HG03159 (cell line): ENCODE results near the gene PLCH2.

Source experiments
- ATAC-seq: cut with Tn5 transposase; IDR thresholded peaks from one replicate; pipeline ENCODE4 v1.9.1; 2021; ENCODE audit warnings: mild to moderate bottlenecking, moderate library complexity; ENCODE audit not compliant: unreplicated experiment

Gene PLCH2

GRCh38 chr1:2460996-2461751, 14.9 kb upstream of the PLCH2 start:
- no peak for ATAC-seq

DNA sequence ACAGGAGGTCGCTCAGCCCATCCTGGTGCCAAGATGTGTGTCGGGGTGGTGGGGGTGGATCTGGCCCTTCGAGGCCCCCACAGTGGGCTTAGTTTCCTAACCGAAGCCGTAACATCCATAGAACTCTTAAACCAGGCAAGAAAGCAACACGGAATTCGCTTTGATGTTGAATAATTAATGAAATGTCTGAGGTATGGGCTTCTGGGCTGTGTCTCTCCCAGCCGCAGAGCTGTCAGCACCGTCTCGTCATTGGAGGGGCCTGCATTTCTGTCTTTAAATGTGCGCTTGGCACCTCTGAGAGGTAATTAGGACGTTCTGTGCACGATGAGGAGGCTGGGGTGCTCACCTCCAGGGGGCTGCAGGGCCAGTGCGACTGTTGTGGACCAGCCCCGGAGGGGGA, 13.3 kb upstream of the PLCH2 start:
- ATAC-seq = no peak

DNA sequence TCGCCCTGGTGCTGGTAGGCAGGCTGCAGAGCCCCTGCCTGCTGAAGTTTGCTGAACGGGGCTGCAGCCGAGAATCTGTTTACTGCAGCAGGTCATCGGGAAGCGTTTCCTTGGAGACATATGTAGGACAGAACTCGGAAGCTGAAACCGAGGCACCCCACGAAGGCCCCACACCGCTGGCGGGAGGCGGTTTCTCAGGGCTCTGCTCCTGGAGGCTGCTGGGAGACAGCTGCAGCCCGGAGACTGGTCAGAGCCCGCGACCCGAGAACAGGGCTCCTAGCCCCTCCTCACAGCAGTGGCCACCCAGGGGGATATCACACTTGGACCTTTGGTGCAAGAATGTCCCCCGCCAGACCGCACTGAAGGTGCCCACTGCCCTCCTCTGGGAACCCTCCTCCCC, 12.7 kb upstream of the PLCH2 start:
- no peak for ATAC-seq

DNA sequence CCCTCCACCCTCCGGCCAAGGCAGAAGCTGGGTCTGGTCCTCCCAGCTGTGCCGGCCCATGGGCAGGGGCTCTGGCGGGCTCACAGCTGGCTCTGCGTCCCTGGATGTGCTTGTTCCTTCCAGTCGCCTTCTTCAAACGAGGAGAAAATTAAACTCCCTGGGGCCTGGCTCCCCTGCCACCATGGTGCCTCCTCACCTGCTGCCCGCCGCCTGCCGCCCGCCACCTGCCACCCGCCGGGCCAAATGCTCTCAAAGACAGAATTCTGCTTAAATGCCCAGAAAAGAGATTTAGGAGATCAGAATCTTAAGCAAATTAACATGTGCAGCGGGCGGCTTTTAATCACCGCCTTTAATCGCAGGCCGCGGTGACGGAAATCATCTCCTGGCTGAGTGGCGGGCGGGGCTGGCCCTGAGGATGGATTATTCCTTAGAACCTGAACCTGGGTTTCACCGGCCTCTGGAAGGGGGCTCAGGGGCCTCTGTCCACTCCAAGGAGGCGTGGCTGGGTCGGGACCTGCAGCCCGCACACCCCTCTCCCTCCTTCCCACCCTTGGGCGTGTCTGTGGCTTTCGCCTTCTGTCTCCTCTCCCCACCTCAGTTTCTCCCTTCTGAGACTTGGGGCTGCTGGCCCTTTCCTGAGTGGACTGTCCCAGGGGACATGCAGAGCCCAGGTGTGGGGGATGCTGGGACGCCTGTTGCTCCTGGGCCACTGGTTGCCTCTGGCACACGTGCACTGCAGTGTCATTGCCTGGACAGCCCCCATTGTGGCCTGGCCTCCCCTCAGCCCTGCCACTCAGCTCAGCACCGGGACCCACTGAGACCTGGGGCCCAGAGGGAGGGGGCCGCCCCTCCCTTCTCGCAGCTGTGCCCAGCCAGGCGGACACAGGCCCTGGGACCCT, 10.5 kb upstream of the PLCH2 start:
- no peak for ATAC-seq

- ATAC-seq = no peak
Measured at GRCh38 chr1:2466270-2466665, 9.8 kb upstream of the PLCH2 start.

DNA sequence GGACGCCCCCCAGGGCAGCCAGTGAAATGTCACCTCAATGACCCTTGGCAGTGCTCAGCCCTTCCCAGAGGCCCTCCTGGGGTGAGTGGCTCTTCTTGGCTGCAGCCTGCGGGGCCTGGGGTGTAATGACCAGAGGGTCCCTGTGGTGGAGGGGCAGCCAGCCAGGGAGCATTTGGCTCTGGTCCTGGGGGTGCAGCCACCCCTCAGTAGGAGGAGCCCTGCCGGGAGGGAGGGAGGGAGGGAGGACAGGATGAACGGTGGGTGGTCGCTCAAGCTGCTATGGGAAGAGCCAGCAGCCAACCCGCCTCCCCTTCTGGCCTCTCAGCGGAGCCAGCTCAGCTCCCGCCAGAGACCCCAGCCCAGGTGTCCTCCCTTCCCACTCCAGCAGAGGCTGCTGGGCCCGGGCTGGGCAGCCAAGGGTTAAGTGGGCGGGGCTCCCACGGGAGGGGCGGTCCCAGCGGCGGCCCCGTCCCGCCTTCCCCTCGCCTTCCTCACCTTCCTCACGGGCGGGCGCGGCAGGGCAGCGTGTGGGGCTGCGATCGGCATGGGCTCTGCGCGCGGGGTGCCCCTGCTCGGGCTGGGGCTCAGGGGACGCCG, 9.0 kb upstream of the PLCH2 start:
- no peak for ATAC-seq

GRCh38 chr1:2468041-2468472, 8.0 kb upstream of the PLCH2 start:
- no peak for ATAC-seq

GRCh38 chr1:2468540-2468939, 7.5 kb upstream of the PLCH2 start:
- no peak for ATAC-seq

- no peak for ATAC-seq
Measured at GRCh38 chr1:2469103-2469940, 6.8 kb upstream of the PLCH2 start.

DNA sequence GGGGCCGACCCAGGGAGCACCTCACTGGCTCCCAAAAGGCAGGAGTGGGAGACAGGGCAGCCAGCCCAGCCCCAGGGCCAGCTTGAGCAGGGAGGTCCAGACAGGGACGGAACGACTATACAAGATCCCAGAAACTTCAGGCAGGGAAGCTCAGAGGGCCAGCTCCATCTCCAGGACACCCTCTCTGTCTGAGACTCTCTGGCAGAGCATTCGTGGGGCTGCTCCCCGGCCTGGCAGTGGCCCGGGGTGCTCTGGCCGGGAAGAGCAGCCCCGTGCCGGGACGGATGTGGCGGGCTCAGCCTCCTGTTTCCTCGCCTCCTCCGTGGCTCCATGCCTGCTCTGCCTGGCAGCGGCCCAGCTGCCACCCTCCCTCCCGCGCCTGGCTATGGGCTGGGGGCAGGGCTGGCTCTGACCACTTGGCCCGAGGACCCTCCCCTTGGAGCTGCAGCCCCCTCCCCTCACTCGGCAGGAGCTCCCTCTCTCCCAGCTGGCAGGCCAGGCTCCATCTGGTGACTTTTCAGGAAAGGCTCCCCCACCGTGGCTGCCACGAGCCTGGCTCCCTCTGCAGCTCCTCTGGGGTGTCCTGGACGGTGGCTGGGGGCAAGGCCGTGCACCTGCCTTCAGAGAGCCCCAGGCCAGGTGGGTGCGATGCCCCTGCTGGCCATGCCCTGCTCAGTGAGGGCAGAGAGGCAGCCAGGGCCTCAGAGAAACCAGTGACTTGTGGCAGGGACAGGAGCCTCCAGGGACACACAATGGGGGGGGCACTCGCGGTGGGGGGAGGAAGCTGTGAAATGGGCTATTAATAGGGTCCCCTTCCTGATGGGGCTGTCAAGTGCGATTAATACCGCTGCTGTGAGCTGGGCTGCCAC, 5.6 kb upstream of the PLCH2 start:
- ATAC-seq = no peak

GRCh38 chr1:2471159-2471471, 5.0 kb upstream of the PLCH2 start:
- no peak for ATAC-seq

GRCh38 chr1:2471587-2472001, 4.5 kb upstream of the PLCH2 start:
- no peak for ATAC-seq

DNA sequence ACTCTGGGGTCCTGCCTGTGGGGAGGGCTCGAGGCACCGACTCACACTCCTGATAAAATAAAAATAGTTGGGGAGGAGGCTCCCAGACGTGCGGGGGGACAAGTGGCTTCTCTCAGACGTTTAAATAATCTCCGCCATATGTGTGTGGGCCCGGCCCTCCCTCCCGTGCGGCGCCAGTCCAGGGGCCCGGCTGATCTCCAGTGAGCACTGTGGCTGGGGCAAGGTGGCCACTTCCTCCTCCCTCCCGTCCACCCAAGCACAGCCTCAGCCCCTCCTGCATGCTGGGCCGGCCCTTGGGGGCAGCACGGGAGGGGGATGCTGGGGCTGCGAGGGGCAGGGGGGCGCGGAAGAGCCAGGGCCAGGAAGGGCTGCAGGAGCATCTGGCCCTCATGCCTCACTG, 4.0 kb upstream of the PLCH2 start:
- no peak for ATAC-seq

- ATAC-seq = no peak
Measured at GRCh38 chr1:2472561-2473177, 3.4 kb upstream of the PLCH2 start.

- ATAC-seq = no peak
Measured at GRCh38 chr1:2473198-2473597, 2.9 kb upstream of the PLCH2 start.

GRCh38 chr1:2474104-2474844, 1.8 kb upstream of the PLCH2 start:
- ATAC-seq = no peak

DNA sequence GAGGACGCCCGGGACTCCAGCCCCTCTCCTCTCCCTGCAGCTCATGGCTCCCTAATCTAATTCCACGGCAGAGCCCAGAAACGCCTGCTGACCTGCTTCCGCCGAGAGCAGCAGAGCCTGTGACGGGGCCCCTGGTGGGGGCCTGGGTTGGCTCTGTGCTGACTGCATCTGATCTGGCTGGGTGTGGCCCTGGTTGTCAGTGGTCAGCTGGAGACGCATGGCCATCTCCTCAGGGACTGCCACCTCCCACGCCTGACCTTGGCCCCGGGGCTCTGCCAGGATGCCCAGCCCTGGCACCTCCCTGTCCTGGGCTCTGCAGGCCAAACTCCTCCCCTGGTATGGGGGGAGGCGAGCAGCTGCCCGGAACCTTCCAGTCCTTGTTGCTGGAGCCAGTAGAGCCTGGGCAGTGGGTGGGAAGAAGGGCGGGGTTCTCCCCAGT, 1.1 kb upstream of the PLCH2 start:
- ATAC-seq = no peak

GRCh38 chr1:2475571-2475970, 518 bp upstream of the PLCH2 start:
- ATAC-seq = no peak

GRCh38 chr1:2477309-2477708, 1.2 kb downstream of the PLCH2 start:
- ATAC-seq = no peak
